A549 (cell line): ENCODE results near the gene TSR3.

Experiments used
- BCL3 ChIP-seq: fragments of >200 bp; sonication (Bioruptor Twin); formaldehyde crosslinking; IDR thresholded peaks from 3 replicates; pipeline ENCODE4 v1.6.1; 2016
- CEBPB ChIP-seq, 2 experiments: fragments of >200 bp in 1 of 2; sonication (Bioruptor Twin) in 1 of 2; formaldehyde crosslinking in 1 of 2; IDR thresholded peaks; 2 replicates each; pipeline ENCODE4 v1.6.1; 2012 to 2016
- CTCF ChIP-seq: fragments of >200 bp; sonication (Bioruptor Twin); formaldehyde crosslinking; IDR thresholded peaks from 3 replicates; pipeline ENCODE4 v1.5.1; 2016
- EP300 ChIP-seq, 2 experiments: fragments of >200 bp; sonication (Bioruptor Twin); formaldehyde crosslinking; IDR thresholded peaks; 2 replicates in 1 of 2; 3 replicates in 1 of 2; pipeline ENCODE4 v1.6.1; 2016 to 2017
- HDAC2 ChIP-seq: fragments of 200-600 bp; sonication (generic); IDR thresholded peaks from 2 replicates; pipeline ENCODE4 v1.6.1; 2016
- HOXB13 ChIP-seq: fragments of 250-450 bp; sonication (Bioruptor Pico); IDR thresholded peaks from 2 replicates; pipeline ENCODE4 v1.5.0; 2020; ENCODE audit warnings: low read depth, mild to moderate bottlenecking, moderate library complexity
- MAX ChIP-seq: IDR thresholded peaks from 2 replicates; pipeline ENCODE4 v1.6.1; 2012
- MYC ChIP-seq: IDR thresholded peaks from 2 replicates; pipeline ENCODE4 v1.6.1; 2012; ENCODE audit warnings: mild to moderate bottlenecking, inconsistent platforms, low read length, improper control_type of control experiment, borderline replicate concordance
- NPAS2 ChIP-seq: fragments of 250-450 bp; sonication (Bioruptor Pico); IDR thresholded peaks from 2 replicates; pipeline ENCODE4 v1.8.0; 2022; ENCODE audit warnings: mild to moderate bottlenecking, moderate library complexity, borderline replicate concordance
- POLR2A ChIP-seq: IDR thresholded peaks from 2 replicates; pipeline ENCODE4 v1.6.1; 2012; ENCODE audit warnings: mild to moderate bottlenecking, low read length
- USF2 ChIP-seq: fragments of 450-650 bp; IDR thresholded peaks from 2 replicates; pipeline ENCODE4 v1.6.1; 2014; ENCODE audit warnings: antibody characterized with exemption

GRCh38 chr16:1398826-1399581 is 47.3 kb upstream of the TSR3 start:
- TF ChIP-seq CTCF (no peak), POLR2A (no peak), NPAS2 (CRISPR knock-in tag) (no peak), USF2 (no peak), CEBPB (IDR thresholded peaks at IDR 0.05) (no peak), EP300 (IDR thresholded peaks at IDR 0.05) (no peak), HOXB13 (CRISPR knock-in tag) (no peak), BCL3 (no peak), HDAC2 (no peak), MAX (no peak), MYC (no peak)
